NCI-H446 (cell line): ENCODE data around the gene TENM3.

Experiments used
- DNase-seq, 2 experiments: peaks; one replicate each; lab custom pipeline; 2025; lab: John Stamatoyannopoulos, UW

TENM3 gene

DNA sequence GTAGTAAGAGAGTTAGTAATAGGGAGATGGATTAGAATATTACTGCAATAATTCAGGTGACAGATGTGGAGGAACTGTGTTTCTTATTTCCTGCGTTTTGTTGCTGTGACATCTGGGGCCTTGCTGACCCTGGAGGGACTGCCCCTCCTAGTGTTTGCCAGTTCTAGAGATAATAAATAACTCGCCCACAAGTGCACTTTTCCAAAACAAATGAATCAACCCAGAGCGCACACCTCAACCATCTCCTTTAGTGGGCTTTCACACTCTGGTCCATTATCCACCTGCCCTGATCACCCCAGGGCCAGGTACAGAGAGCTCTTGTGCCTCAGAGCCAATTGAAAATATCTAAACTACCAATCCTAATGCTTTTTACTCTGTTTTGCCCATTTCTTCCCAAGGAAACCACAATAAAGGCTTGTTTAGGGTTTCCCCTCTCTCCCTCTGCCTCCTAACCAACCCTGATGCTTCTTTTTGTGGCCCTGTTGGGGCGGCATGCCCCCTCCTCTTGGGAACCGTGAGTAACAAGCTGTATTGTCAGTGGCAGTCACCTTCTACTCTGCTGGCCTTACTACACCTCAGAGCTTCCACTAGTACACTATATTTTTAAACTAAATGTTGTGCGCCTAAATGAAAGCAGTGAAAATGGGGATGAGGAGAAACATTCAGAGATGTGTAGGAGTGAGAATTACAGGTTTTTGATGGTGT, 270.5 kb downstream of the TENM3 start:
- no peak for DNase-seq

DNA sequence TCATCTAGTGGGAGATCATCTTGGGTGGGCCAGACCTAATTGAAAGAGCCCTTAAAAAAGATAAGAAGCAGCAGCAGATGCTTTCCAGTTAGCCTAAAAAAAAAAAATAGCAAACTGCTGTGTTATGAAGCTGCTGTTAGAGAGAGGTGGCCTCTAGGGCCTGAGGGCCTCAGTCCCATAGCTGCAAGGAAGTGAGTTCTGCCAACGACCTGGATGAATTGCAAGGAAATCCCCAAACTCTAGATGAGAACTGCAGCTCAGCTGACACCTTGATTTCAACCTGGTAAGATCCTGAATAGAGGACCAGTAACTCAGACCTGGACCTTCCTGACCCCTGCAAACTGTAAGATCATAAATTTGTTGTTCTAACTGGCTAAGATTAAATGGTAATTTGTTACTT, 275.2 kb downstream of the TENM3 start:
- DNase-seq: no peak

DNA sequence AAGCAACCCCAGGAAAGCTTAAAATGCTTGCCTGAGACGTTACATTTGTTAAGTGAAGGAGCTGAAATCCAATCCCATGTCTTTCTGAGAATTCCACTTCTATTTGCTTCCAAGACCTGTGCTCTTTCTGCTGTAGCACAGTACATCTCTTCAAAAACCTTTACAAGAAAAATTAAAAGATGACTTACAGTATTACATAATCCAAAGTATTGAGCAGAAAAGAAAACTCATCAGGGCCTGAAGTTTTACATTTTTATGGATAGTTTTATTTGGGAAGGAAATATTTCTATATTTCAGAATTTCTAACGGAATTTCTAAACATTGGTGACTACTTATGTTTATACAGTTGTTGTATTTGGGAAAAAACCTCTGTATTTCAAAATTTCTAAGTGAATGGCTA, 276.3 kb downstream of the TENM3 start:
- DNase-seq: no peak

DNA sequence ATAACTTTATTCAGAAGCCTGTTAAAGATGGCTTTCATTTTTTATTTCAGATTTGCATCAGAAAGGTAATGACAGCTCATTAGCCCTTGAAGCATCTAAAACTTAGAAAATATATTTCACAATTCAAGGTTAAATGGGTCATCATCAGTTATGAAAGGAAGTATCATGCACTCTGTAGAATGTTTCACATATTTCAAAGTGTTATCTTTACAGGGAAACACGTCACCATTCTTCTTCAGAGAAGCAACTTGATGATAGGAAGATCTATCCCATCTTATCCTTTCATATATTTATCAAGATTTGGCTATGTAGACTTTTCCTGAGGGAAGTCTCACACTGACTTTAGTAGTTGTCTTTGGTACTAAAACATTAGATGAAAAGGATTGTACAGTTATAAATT, 277.8 kb downstream of the TENM3 start:
- DNase-seq: no peak

DNA sequence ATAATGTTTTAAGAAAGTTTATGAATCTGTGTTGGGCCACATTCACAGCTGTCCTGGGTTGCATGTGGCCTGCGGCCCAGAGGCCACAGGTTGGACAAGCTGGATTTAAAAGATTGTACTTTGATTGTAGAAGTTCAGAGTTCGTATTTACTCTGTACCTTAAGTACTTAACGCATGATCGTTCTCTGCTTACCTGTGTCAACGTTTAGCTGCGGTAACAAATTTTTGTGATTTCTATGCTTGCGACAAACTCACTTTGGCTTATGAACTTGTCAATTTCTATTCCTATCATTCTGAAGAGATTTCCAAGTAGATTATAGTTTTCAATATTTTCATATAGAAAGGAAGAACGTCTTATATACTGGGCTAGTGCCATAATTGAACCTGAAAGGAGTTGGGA, 285.6 kb downstream of the TENM3 start:
- no peak for DNase-seq

DNA sequence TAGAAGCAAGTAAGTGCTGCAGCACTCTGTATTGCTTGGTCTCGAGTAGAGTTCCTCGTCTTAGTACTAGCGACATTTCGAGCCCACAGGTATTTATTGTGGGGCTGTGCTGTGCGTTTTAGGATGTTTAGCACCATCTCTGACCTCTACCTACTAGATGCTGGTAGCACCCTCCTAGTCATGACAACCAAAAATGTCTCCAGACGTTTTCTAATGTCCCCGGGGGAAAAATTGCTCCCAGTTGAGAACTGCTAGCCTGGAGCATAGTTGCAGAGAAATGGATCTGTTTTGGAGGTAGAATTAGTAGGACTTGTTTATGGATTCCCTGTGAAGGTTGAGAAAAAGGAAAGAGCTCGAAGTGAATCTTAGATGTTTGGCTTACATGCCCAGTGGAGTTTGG, 287.2 kb downstream of the TENM3 start:
- no peak for DNase-seq

DNA sequence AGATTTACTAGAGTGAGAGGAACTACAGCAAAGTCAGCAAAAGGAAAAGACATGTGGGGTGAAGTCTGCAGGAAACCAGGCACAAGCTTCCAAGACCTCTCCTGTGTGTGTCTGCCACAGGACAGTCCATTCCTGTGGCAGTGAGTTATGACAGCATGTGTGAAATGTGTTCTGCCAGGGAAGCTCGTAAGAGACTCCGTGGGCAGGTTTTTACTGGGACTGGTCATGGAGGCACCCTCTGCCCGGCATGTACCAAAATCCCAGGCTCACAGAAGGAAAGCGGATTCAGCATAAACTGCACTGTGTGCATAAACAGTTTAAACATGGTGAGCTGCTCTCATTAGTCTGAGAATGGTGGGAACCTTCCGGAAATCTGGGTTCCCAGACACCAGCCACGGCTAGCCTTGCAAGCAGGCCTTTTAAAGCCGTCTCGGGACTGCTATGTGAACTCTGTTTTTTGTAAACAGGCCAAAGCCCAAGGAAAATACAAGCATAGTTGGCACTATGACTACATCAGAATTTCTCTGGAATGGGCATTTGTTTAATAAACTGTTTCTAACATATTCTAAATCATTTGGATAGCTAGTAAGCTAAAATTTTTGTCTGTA, 288.5 kb downstream of the TENM3 start:
- no peak for DNase-seq

DNA sequence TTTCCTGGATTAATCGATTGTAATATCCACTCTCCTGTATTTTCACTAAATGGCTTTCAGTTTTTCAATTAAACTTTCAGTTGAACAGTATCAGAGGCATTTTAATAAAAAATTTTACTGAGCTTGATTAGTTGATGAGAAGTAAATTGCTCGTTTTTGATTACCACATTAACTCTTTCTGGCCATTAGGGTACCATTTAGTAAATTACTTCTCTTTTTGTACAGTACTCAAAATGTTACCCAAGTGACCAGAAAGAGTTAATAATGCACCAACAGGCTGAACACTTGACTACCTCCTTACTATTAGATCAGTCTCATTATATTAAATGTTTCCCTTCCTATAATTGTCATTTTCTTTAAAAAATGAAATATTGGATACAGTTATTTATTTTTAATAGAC, 289.2 kb downstream of the TENM3 start:
- no peak for DNase-seq

DNA sequence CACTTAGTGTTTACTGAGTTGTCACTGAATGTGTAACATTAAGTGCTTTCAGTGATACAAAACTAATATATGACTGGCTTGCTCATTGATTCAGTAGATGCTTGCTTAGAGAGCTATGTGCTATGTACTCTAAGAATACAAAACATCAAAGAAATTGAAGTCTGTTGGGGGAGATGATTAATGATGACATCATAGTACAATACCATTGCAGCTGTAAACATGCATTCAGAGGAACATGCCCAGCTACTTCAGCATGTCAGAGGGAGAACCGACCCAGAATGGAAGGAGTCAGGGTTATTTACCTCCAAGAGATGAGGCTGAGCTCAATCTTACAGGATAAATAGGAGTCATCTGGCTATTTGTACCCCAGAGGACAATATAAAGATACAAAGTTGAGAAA, 290.8 kb downstream of the TENM3 start:
- no peak for DNase-seq

DNA sequence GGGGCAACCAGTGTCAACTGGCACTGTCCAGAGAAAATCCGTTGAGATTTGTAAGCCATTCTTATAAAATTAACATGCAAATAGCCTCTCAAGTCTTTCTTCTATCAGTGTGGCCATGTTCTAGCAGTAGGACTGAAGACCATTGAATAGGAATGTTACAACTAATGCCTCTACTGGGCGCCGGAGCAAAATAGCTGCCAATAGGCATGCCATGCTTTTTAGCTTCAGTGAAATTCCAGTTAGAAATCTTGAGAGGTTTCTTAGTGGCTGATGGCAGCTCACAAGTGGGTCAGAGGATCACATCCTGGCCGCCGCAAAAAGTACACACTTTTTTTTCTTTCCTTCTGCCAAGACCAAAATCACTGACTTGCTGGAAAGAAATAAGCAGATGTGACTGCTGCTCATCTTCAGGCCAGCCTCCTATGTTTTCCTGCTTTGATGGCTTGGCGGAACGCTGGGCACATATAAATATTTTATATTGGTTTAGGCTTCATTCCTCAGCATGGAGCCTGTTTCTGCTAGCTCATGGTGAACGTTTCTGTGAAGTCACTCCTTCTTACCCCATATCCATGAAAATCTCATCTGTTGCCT, 293.1 kb downstream of the TENM3 start:
- DNase-seq: no peak

DNA sequence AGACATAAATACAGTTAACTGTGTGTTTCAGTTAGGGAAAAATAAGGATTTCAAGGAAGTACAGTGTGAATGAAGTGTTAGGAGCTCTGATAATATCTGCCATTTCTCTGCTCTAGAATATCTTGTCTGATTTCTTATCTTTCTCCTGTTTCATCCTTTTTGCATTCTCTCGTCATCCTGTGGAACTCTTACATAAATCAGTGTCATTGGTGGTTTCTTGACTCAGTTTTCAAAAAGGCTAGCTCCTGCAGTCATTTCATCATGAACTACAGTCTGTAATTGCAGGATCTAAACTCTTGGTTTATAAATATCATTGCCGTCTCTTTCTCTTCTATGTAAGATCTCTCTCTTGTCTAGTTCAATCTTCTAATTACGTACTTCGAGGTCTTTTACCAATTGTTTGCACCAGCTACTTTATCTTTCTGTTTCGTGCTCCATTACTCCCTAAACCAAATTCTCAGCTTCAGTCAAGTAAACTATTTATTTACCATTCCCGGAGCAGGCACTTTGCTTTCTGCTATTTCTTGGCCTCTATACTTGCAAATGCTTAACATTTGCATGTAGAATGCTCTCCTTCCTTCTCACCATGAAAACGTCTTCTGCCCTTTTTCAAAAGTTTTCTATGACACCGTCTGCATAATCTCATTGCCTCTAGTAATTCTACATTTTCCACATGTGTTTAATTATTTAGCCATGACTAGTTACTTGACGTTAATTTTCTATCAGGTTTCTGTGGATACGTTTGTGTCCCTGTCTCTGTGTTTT, 294.0 kb downstream of the TENM3 start:
- no peak for DNase-seq

DNA sequence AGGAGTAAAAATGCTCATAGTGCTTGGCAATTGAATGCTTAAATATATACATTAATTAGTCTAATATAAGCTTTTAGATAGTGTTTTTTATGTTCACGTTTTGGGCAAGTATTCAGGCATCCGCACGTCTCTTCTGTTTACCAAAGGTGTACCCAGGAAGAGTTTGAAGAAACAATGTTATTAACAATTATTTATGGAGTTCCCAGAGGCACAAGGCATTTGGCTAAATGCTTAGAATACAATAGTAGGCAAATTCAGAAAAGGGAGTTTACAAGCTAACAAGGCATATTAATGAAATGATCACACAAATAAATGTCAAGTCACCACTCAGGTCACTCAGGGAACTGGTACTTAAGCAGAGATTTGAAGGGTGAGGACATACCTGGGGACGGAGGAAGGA, 294.8 kb downstream of the TENM3 start:
- DNase-seq: no peak

DNA sequence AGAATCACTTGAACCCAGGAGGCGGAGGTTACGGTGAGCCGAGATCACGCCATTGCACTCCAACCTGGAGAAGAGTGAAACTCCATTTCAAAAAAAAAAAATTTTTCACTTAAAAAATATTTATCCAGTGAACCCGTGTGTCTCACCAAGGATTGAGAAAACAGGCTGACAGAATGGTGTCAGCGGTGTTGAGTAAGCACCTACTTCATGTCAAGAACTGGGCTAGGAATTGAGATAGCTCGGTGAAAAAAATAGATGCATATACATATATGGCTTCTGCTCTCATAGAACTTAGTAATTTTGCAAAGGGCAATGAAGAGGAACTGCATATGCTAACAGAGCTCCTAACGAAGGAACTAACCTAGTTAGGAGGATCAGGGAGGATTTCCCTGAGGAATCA, 297.3 kb downstream of the TENM3 start:
- DNase-seq: no peak

DNA sequence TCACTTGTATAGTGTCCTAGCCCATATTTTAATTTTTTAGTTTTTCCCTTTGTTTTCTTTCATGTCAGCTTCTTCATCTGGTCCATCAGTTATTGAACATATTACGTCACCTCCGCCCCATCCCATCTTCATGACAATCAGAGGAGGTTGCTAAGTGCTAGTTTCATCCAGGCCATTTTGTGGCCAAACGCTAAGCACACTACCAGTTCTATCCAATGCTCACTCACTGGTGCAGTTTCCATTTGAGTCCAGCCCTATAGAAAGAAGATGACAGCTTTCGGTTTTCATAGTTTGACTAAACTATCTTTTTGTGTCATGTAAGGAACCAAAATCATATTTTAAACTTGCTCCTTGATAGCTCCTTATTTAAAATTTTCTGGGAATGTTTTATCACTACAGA, 304.2 kb downstream of the TENM3 start:
- no peak for DNase-seq

DNA sequence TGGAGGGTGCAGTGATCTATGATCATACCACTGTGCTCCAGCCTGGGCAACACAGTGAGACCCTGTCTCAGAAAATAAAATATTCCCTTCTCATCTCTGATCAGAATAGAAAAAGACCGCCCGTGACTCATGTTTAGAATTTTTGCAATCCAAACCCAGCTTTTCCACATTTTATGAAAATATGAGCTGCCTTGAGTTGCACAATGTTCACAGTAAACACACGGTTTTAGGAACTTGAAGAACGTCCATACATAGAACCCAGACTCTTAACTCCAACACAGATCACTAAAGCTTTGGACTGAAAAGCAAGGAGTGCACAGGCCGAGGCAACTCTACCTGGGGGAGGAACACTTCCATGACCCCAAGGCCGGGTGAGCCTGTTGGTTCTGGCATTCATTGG, 305.0 kb downstream of the TENM3 start:
- DNase-seq: no peak

DNA sequence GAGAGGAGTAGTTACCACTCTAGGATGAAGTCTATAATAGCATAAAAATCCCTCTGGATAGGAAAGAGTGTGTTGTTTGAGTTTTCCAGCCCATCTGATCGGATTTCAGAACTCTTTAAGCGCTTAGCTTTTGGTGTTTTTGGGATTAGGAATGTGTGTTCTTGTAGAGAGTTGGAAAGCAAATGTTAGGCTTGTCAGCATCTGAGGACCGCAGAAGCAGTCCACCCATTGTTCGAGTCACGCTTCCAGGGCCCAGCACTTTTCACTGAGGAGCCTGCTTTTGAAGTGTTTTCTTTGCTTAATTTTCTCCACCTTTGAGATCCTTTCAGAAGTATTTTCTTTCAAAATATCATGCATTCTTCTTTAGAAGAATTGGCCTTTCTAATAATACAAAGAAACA, 306.2 kb downstream of the TENM3 start:
- DNase-seq: no peak

DNA sequence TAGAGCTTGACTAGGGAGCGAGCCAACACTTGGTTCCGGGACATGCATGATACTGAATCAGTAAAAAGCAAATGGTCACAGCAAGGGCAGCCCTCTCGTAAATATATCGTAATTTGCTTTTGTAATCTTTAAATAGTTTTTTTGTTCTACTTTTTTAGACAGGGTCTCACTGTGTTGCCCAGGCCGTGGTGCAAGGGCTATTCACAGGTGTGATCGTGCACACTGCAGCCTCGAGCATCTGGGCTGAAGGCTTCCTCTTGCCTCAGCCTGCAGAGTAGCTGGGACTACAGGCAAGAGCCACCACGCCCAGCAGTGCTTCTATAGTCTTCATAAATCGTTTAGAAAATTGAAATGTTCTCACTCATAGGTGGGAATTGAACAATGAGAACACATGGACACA, 309.7 kb downstream of the TENM3 start:
- no peak for DNase-seq

DNA sequence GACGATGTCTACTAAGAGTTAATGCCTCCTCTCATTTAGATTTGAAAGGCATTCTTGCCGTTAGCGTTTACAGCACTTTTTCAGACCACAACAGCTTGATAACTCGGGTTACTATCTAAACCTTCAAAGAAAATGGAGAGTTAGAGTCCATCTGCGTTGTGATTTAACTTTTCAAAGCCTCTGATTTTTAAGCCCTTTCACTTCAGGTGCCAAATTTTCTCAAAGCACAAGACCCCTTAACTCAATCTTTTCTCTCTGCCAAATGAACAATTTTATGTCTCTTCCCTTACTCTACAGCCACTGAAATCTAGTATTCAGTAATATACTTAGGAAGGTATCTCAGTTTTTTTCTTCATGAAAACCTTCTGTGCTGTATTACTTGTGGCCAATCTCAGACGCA, 310.5 kb downstream of the TENM3 start:
- no peak for DNase-seq

DNA sequence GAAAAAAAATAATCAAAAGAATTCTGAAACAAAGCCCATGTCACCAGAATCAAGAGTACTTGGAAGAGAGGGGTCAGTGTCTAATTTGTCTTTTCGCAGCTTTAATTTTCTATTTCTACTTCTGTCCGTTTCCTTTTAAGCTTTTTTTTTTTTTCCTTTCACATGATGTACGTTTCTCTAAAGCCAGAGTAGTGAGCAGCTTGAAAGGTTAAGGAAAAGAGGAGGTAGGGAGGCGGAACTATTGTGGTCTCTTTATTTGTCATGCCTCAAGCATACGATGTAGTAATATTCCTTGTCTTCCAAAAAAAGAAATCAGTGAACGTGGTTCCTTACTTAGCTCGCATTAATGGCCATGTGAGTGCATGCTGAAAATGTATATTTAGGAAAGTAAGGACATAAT, 311.5 kb downstream of the TENM3 start:
- no peak for DNase-seq

DNA sequence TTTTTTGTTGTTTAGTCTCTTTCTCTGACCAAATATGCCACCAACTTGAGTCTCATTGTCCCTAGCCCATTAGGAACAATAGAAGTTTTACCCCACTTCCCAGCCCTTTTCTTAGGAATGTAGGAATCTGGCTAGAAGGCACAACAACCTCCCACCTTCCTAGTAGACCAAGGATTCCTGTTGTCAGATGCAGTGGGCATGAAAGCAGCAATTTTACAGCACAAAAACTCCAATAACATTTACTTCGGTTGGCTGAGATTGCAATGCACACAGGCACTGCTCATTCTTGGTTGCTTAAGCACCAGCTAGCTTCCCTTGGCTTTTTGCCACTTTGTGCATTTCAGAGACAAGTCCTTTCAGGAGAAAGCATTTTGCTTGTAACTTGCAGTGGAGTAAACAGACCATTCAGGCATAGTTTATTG, 312.8 kb downstream of the TENM3 start:
- no peak for DNase-seq

DNA sequence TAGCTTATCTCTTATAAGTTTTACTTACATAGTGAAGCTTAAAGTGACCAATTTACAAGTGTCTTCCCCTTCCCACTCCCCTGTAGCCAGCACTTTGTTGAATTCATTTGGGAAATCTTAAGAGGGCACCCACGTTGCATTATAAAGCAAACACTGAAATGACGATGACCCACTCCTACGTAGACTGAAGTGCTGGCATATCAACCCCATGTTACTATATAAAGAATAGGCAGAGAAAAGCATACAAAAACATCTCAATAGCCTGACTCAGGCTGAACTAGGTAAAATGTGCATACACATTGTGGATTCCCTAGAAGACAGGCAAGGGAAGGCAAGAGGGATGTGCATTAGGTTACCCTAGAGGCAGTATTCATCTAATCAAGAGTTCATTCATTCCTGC, 313.4 kb downstream of the TENM3 start:
- DNase-seq: no peak

DNA sequence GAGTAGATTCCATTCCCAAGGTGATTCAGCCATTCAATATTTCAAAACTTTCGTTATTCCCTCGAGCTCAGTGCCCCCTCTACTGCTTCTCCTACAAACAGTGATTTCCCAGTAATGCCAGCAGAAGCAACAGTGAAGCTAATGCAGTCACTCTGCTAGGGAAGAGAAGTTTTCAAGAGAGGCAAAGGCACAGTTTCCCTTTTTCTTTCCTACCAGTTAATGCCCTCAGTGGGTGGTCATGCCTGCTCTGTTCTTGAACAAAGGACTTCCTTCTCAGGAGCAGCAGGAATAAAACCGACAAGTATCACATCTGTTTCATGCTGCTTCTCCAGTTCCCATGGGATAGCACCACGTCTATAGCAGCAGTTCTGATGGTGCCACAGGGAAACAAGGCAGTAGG, 317.2 kb downstream of the TENM3 start:
- no peak for DNase-seq

DNA sequence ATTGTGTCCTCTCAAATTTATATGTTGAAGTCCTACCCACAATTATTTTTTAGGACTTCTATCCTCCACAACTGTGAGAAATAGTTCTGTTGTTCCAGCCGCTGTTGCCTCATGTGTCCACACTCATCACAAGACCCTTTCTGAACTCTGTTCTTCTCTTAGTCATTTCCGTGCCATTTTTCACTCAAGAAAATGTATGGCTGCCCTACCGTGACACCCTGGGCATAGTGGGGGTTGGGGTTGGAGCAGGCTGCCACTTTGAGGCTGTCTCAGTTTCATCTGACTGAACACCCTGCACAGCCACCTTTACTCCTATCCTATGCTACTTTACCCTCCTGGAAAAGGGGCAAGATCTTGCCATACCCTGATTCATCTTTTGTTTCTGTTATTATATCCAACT, 319.1 kb downstream of the TENM3 start:
- DNase-seq: no peak
